Activated T-cell treated with anti-CD3 and anti-CD28 coated beads for 48 hours (primary cell): Measurements from ENCODE around the gene PDE4D.

Source experiments
- DNase-seq: peaks from one replicate; pipeline ENCODE4 v3.0.0-alpha.2; 2020; ENCODE audit warnings: low read depth

The PDE4D gene

GRCh38 chr5:59100875-59101274, 792.7 kb downstream of the PDE4D start:
- DNase-seq = no peak

DNA sequence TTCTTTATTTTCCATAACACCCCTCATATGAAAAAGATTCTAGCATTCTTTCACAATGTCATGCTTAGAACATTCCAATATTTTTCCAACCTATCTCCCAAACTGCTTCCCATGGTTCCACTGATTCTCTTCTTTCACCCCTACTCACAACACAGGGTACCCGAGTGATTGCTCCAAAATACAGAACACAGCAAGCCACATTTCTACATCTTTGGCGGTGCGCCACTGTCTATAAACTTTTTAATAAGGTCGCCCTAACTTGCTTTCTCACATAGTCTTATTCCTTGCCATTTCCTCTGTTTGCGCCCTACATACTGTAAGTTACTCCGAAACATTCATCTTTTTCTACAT, 793.6 kb downstream of the PDE4D start:
- no peak for DNase-seq

GRCh38 chr5:59099270-59099994, 794.1 kb downstream of the PDE4D start:
- peak; percentile 10 for DNase-seq

GRCh38 chr5:59098743-59099142, 794.8 kb downstream of the PDE4D start:
- no peak for DNase-seq

- DNase-seq = no peak
Measured at GRCh38 chr5:59097712-59098111, 795.8 kb downstream of the PDE4D start.

GRCh38 chr5:59097116-59097515, 796.4 kb downstream of the PDE4D start:
- DNase-seq = no peak

DNA sequence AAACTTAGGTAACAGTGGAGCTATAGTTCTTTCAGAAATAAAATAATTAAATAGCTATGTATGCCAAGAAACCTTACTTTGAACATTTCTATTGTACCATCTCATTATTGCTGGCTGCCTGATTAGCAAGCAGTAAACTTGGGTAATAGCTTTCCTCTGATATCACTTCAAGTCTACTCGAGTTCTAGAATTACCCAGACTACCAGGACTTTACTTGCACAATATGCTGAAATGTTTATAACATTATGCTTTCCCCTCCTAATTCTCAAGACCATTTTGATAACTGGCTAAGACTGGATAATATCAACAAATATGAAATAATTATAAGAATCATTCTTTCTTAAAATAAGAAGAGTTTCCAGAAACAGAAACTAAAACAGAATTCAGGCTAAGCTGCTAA, 798.0 kb downstream of the PDE4D start:
- DNase-seq = no peak

DNA sequence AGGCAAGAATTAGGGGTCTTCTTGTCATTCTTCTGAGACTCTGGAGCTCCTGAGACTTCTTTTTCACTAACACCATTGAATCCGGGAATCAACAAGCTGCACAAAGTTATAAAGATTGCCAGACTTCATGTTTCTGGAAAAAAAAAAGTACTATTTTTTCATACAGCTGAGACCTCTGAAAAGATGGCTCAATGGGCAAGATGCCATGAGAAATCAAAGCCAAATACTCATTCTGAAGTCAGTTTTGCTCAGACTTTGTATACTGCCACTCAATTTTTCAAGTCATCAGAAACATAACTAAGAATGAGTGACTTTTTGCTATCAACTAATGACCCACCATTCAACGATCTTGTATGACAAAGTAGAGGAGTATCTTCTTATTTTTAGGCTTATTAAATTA, 798.7 kb downstream of the PDE4D start:
- DNase-seq = no peak

DNA sequence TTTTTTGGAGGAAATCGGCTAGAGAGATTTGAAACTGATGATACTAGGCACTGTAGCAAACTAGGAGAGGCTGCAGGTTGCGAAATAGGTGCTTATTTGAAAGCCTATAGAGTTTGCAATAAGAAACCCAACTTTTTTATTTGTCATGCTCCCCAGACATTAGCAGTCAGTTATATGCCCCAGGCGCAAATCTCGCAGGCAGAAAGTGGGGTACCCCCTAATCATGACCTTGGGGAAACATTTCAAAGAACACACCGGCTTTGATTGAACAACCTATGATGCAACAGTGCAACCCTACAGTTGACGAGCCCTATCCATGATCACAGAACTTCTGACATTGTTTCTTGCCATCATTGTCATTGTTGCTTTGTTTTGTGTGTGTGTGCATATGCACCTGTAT, 800.2 kb downstream of the PDE4D start:
- DNase-seq = no peak

DNA sequence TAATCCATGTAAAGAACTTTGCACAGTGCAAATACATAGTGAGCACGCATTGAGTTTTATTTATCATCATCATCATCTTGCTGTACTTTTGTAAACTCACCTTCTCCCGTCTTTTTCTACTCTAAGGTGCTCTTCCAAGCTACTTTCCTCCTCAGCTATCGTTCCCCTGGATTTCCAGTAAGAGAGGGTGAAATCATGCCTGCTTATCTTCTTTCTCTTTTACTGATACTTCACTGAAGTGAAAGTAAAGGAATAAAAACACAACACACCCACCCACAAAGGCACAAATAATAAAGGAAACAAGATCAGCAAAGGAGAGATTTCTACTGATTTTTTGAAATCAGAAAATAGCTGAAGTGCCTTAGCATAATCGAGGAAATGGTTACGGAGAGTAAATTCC, 800.8 kb downstream of the PDE4D start:
- no peak for DNase-seq

DNA sequence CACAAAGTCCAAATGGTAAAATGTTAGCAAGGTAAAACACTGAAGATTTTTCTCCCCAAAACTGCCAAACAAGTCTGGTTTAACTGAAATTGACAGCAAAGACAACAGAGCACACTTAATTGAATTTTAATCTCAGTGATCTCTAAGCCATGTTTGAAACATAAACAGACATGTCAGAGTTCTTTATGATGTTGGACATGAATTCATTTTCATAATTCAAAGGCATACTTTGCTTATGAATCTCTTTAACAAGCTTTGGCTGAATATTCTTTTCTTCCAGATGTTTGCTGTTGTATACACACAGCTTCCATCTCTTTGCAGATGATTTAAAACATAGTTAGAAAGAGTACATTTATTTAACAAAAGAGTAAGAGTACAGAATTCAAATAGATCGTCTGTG, 801.6 kb downstream of the PDE4D start:
- no peak for DNase-seq

- DNase-seq = no peak
Measured at GRCh38 chr5:59090323-59090722, 803.2 kb downstream of the PDE4D start.

GRCh38 chr5:59089767-59090166, 803.8 kb downstream of the PDE4D start:
- no peak for DNase-seq

DNA sequence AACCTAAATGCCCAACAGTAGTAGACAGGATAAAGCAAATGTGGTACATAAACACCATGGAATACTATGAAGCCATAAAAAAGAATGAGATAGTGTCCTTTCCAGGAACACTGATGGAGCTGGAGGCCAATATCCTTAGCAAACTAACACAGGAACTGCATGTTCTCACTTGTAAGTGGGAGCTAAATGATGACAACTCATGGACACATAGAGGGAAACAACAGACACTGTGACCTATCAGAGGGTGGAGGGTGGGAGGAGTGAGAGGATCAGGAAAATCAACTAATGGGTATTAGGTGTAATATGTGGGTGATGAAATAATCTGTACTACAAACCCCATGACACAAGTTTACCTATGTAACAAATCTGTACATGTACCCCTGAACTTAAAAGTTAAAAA, 805.0 kb downstream of the PDE4D start:
- DNase-seq = no peak

DNA sequence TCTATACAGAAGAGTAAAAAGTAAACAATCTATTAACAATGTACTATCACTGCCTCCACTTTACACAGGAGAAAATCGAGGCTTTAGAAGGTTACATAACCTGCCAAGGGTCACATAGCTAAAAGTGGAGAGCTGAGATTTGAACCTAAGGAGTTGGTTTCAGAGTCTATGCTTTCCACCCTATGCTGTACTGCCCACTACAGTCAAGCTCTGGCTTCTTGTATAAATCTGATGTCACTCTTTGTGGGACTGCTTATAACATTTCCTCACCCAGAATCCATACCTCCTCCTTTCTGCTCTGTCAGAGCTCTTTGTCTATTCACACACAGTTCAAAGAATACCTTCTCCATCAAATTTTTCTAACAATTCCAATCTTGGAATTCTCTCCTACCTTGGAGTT, 807.5 kb downstream of the PDE4D start:
- no peak for DNase-seq

DNA sequence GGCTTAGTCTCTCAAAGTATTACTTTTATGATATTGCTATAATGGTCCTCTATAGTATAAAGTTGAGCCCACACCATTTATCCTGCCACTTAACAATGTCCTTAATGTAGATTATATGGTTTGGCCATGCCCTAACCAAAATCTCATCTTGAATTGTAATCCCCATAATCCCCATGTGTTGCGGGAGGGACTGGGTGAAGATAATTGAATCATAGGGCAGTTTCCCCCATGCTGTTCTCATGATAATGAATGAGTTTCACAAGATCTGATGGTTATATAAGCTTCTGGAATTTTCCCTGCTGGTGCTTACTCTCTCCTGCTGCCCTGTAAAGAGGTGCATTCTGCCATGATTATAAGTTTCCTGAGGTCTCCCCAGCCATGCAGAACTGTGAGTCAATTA, 811.8 kb downstream of the PDE4D start:
- DNase-seq = no peak

DNA sequence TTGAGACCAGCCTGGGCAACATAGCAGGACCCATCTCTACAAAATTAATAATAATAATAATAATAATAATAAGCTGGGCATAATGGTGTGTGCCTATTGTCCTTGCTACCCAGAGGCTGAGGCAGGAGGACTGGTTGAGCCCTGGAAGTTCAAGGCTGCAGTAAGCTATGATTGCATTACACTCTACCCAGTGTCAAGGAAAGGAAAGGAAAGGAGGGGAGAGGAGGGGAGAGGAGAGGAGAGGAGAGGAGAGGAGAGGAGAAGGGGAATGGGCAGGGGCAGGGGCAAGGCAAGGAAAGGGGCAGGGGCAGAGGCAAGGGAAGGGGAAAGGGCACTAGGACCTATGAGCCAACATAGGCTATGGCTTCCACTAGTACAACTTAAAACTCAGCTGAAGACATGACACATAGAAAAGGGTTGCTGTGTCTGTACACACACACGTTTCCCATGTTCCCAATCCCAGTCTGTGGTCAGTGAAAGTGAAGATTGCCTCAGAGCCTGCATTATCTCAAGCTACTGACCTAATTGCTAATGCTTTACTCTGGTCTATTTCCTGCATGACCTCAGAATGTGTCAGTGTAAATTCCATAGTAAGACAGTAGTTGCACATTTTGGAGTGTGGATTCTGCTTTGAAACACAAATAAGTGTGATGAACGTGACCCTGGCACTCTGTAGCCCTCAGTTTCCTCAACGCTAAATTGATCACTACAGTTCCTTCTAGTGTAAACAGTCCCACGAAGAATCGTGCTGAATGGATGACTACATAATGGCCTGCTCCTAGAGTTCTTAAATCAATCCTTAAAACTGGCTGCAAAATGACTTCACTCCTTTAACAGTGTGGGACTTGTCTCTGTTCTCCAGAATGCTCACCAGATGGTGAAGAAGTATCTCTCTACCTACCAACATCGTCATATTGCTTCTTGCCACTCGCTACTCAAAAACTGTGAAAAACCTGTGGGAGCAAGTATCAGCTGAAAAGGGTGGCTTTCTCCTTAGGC, 813.6 kb downstream of the PDE4D start:
- DNase-seq = no peak

GRCh38 chr5:59071755-59072549, 821.6 kb downstream of the PDE4D start:
- DNase-seq = no peak

- DNase-seq = no peak
Measured at GRCh38 chr5:59069438-59070079, 824.0 kb downstream of the PDE4D start.

DNA sequence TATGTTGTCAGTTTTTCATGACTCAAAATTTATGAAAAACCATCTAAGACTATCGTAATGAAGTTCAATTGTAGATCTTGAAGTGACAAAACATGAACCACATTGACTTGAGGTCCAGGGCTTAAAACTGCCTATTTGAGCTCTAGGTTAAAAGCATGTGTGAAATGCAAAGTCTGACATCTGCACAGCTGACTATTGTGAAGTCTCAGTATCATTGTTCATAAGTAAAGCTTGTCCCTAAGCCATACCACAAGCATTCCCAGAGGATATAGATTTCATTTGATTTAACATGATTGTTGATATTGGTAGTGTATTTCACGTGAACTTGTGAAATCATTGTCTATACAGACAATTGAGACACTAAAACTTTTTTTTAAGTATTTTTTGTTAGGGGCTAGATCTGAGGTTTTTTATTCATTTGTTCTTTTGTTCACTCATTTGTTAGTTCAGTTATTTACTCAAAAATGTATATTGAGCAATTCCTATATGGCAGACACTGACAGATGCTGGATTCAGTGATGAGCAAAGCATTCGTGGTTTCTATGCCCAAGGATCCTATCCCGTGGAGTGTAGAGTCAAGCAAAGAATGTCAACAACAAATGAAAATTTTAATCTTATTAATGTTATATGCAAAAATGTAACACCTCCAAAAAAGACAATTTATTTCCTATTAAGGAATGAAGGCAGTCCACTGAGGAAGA, 825.4 kb downstream of the PDE4D start:
- no peak for DNase-seq

DNA sequence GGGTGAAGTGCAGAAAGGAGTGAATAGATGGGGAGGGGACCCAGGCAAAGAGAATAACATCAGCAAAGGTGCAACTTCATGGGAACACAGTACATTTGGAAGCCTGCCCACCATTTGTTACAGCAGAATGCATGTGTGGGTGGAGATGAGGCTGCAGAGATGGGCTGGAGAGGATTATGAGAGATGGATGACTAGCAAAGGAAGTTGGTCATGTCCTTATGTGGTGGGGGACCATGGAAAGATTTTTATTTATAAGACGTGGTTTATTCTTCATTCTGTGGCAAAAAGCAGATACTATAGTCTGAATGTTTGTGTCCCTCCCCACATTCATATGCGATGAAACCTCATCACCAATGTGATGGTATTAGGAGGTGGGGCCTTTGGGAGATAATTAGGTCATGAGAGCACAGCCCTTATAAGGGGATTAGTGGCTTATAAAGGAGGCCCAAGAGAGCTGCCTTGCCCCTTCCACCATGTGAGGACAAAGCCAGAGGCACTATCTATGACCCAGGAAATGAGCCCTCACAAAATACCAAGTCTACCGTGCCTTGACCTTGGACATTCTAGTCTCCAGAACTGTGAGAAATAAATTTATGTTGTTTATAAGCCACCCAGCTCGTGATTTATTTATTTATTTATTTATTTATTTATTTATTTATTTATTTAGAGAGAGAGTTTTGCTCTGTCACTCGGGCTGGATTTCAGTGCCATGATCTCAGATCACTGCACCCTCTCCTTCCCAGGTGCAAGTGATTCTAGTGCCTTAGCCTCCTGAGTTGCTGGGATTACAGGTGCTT, 827.0 kb downstream of the PDE4D start:
- no peak for DNase-seq
